GM18517 (cell line): Measurements from ENCODE around the gene DBP.

Experiments used
- ATAC-seq: cut with Tn5 transposase; IDR thresholded peaks from one replicate; pipeline ENCODE4 v1.9.1; 2021; ENCODE audit warnings: mild to moderate bottlenecking, moderate library complexity; ENCODE audit not compliant: unreplicated experiment

Gene DBP

GRCh38 chr19:48587387-48587786, 49.8 kb downstream of the DBP start:
- ATAC-seq, result no peak

DNA sequence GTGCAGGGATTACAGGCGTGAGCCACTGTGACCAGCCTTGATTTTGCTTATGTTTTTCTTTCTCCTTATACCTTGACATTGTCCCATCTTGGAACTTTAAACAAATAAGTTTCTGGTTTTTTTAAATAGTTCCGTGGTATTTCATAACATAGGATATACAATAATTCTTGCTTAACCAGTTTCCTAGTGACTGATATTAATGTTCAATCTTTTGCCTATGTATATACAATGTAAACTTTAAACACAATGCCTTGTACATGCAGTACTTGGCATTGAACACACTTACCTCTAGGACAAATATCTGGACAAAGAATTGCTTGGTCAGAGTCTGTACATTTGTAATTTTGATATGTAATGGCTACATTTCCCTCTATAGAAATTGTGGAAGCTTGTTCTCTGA, 55.0 kb downstream of the DBP start:
- no peak for ATAC-seq
